Activated T-helper 9 cell treated with anti-CD3 and anti-CD28 coated beads, Interleukin-2, amount 50 U/mL, for 16 hours (primary cell): ENCODE data around the gene MOV10L1.
"Not testable (repeated sequence)": the region's sequence is repeated elsewhere in the genome, so short reads cannot be mapped to it uniquely, and the experiment has no call there.

ENCODE experiments used
- DNase-seq: peaks from one replicate; pipeline ENCODE4 v3.0.0-alpha.2; 2020; ENCODE audit warnings: low read depth

The MOV10L1 gene

DNA sequence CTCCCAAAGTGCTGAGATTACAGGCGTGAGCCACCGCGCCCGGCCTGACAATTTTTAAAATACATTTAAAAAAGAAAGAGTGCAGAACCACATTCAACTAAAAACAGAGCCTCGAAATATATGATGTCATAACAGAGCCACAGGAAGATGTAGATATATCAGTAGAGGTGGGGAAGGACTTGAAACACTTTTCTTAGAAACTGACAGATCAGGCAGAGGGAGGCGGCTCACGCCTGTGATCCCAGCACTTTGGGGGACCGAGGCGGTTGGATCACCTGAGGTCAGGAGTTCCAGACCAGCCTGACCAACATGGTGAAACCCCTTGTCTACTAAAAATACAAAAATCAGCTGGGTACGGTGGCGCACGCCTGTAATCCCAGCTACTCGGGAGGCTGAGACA is 11.6 kb upstream of the MOV10L1 start:
- DNase-seq = no peak

DNA sequence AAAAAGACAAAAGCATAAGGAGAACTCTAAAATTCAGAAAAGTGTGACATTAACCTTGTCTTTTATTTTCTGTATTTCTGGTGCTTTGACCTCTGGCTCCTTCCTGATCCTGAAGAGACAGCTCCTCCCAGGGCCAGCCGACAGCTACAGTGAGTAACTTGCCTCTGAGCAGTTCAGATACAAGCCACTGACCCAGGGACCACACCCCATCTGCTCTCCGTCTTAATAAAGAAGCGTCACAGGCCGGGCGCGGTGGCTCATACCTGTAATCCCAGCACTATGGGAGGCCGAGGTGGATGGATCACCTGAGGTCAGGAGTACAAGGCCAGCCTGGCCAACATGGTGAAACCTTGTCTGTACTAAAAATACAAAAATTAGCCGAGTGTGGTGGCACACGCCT is 11.0 kb upstream of the MOV10L1 start:
- DNase-seq = no peak

DNA sequence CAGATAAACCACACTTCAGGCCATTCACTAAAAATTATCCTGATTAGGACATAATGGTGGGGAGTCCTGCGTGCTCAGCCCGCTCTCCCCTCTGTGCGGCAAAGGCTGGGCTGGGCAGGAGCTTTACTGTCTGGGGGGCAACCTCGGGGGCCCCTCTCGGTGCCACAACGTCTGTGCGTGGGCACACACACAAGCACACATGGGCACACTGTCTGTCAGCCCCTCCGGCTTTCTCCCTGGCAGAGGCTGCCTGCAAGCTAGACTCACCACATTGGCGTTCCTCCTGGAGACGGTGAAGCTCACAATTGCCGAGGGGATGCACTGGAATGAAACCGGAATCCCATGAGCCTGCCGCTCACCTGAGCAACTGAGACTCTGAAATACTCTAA is 9.7 kb upstream of the MOV10L1 start:
- no peak for DNase-seq

DNA sequence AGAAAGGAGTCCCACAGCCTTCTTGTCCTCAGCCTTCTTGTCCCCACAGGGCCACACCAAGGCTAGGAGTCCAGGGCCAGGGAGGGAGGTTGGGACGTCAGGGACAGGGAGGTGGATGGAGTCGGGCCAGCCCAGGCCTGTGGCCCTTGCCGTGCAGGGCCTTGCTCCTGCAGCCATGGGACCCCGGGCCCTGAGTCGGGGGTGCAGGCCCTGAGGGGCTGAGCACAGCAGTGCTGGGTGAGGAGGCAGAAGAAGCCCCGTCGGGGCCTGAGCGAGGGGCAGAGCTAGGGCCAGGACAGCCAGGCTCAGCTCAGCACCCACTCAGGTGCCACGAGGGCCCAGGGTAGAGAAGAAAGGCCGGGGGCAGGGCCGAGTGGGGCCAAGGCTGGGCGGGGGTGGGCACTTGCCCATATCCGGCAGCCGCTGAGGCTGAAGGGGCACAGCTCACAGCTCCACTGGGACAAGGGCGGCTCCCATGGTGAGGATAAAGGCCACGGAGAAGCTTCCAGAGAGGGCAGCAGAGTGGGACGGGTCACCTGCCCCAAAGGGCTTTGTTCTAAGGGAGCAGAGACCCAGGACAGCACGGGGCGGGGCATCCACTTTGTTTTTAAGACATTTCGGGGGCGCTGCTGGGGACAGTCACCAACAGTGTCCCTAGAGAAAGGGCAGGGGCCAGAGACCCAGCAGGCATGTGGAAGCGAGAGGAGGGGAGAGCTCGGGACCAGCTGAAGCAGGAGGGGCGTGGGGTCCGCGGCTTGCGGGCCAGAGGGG is 8.2 kb upstream of the MOV10L1 start:
- DNase-seq = no peak

DNA sequence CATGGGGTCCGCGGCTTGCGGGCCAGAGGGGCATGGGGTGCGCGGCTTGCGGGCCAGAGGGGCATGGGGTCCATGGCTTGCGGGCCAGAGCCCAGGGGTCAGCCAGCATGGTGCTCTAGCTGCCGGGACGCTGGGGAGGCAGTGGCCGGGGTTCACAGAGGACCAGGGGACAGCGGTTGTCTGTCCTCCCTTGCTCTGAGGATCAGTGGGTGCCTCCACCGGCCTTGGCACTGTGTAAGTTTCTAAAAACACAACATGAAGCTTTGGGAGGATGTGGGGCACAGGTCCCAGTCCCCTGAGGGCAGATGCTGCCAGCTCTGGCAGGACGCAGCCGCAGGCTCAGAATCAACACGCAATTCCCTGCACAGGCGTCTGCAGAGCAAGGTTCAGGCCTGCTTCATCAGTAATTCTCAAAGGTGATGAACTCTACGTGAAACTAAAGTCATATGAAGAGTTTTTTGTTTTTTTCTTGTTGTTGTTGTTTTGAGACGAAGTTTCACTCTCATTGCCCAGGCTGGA is 7.5 kb upstream of the MOV10L1 start:
- no peak for DNase-seq

DNA sequence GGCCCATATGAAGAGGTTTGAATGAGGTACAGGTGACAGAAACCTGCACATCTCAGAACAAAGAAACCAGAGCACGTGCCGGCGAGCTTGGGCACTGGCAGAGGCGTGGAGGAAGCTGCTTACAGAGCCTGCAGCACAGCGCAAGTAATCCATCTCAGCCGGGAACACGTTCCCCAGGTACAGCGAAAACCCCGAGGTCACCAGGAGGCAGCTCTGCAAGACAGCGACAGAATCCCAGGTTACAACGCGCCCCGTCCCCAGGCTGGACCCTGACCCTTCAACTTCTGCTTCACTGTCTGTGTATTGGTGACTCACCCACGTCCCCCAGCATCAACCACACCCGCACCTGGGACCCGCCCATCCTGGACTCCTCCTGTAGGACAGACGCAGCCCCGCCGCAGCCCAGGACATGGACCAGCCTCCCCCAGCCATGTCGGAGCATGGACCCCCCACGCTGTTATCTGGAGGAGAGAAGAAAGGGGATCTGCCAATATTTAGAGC is 6.8 kb upstream of the MOV10L1 start:
- DNase-seq = no peak

DNA sequence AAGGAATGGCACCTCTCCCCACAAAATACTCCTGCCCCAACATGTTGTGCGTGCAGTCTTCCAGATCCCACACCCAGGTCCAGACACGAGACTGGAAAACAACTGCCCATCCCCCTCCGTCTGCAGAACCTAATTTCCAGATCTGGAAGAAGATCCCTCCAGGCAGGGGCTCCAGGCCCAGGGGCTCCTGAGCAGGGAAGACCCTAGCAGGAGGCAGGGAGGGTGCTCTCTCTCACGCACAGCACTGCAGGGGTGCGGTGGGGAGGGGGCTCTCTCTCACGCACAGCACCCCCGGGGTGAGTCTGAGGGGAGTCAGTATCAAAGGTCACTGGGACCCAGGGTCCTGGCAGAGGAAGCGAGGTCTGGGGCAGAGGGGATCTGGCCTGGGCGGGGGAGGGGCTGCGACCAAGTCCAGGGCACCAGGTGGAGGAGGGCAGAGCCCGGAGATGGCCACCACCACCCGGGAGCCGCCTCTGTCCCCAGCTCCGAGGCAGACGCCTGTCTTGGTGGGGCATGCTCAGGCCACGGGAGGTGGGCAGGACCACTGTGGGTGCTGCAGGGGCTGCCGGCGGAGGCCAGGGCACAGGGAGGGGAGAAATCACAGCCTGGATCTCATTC is 6.2 kb upstream of the MOV10L1 start:
- no peak for DNase-seq

DNA sequence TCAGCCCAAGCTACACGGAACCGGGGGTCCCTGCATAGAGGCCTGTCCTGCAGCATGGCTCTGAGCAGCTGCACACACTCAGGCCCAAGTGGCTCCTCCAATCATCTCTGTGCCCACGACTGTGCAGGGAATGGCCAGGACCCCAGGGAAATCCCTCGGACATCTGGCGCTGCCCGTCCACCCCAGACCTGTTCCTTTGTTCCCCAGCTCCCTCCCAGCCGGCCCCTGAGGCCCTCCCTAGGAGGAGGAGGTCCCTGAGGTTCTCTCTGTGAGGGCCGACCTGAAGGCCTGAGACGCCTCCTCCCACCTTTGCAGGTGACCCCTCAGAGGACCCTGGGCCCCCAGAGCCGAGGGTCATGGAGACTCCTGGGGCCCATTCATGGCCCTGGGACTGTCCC is 5.7 kb upstream of the MOV10L1 start:
- DNase-seq = no peak

DNA sequence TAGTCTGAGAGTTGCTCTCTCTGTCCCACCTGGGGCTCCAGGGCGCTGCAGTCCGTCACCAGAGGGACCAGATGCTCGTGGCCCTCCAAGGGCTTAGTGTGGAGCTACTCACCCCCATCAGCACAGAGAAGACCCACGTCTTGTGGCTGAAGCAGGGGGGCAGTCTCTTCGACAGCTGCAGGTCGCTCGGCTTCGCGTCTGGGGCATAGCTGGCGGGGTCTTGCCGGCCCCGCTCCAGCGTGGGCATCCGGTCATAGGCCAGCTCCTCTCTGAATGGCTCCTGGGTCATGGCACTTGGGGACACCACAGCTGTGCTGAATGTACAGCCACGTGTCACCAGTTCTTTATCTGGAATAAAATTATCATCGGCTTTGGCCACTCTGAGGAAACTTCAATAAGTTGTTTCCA is 5.2 kb upstream of the MOV10L1 start:
- no peak for DNase-seq

DNA sequence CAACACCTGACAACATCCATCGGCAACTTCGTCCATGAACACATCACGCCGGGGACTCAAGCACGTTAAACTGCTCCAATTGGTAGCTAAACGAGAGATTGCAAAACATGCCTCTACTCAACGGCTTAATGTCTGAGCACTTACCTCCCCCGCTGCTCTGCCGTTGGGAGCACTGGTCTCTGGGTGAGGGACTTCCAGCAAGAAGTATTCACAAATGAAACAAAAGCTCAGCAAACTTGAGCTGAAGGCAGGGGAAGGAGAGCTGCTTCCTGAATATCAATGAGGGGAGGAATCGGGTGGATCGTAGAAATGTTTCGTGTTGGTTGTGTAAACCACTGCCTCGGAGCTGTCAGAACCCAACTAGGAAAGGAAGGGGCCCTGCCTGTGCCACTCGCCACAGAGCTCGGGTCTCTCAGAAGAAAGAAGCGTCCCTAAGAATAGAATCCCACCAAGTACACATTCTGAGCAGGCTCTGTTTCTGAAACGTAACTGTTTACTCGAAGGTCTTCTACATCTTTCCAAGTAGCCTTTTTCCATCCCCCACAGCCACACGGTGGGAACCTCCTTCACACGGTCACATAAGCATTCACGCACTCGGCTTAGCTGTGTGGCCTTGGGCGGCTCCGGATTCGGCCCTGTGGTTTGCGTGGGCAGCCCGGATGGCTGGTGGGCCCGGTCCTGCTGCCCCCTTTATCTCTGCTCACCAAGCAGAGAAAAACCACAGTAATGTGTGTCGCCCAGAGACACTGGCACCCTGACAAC is 4.4 kb upstream of the MOV10L1 start, which contains the start of gene MLC1:
MLC1 (minus strand) TSS at position 216 of the 762 bp plus-strand sequence. CDS start 524 bp downstream, outside the sequence.
- no peak for DNase-seq

DNA sequence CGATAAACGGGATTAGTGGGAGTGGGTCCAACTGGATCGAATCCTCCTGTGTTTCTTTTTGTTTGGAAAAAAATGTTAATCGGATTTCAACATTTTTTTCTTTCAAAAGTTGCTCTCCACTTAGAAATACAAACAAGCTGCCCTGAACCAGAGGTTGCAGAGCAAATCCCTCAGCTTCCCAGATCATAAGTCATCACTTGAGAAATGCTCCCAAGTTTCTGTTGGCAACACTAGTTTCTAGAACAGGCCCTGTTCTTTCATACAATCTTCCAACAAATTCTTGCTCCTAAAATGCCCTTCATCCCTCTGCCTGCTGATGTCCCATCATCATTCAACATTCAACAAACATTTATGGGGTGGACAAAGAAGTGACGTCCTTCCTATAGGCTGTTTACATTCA is 3.3 kb upstream of the MOV10L1 start:
- DNase-seq = no peak

DNA sequence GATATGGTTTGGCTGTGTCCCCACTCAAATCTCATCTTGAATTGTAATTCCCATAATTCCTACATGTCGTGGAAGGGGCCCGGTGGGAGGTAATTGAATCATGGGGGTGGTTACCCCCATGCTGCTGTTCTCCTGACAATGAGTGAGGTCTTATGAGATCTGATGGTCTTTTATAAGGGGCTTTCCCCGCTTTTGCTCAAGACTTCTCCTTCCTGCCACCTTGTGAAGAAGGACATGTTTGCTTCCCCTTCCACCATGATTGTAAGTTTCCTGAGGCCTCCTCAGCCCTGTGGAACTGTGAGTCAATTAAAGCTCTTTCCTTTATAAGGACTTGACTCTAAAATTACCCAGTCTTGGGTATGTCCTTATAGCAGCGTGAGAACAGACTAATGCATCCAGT is 2.8 kb upstream of the MOV10L1 start:
- not testable (repeated sequence) for DNase-seq

DNA sequence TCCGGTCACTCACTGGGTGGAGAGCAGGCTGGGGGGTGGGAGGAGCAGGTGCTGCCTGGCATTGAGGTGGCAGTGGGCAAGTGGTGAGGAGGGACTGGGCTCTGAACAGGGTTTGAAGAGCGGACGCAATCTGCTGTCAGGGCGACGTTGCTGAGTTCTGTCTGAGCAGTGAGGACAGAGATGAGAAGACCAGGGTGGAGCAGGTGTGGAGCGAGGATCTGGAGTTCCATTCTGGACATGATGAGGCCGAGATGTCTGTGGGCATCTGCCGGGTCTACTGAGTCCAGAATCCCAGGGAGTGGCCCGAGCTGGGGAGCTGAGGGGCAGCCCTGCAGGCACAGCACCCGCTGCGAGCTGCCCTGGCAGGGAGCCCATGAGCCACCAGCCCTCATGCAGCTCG is 2.2 kb upstream of the MOV10L1 start:
- no peak for DNase-seq

DNA sequence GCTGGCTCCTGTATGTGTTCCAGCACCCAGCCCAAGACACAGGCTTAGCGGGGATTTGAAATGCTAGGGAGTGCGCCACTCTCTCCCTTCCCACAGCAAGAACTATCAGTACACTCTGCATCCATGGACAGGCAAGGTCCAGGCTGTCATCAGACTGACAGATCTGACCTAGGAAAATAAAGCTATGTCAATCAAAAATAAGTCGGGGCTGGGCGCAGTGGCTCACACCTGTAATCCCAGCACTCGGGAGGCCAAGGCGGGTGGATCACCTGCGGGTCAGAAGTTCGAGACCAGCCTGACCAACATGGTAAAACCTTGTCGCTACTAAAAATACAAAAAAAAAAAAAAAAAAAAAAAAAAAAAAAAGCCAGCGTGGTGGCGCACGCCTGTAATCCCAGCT is 1.7 kb upstream of the MOV10L1 start:
- DNase-seq = no peak

DNA sequence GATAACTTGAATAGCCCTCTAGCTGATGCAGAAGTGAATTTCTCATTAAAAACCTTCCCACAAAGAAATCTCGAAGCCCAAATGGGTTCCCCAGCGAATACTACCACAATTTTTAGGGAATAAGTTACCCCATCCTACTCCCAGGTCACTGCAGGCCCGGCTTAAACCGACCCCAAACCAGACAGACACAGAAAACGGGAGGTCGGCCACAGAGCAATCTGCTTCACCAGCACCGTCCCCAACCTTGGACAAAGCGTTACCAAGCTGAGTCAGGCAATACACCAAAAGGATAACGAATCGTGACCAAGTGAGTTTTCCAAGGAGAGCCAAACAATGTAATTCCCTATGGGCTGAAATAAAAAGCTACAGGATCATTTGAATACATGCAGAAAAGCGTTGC is 575 bp upstream of the MOV10L1 start:
- no peak for DNase-seq

DNA sequence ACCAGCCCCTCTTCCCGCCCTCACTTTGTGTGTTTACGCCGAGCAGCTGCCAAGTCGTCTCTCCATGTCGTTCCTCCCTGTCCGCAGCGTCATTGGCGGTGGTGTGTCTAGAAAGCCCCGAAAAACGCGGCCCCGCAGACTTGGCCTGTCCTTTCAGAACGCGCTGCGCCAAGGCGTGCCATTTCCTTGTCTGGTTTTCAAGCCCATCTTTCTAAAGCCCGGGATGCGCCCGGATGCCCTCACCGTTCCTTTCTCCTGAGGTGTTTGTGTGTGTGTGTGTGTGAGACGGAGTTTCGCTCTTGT is 557 bp downstream of the MOV10L1 start:
- no peak for DNase-seq

DNA sequence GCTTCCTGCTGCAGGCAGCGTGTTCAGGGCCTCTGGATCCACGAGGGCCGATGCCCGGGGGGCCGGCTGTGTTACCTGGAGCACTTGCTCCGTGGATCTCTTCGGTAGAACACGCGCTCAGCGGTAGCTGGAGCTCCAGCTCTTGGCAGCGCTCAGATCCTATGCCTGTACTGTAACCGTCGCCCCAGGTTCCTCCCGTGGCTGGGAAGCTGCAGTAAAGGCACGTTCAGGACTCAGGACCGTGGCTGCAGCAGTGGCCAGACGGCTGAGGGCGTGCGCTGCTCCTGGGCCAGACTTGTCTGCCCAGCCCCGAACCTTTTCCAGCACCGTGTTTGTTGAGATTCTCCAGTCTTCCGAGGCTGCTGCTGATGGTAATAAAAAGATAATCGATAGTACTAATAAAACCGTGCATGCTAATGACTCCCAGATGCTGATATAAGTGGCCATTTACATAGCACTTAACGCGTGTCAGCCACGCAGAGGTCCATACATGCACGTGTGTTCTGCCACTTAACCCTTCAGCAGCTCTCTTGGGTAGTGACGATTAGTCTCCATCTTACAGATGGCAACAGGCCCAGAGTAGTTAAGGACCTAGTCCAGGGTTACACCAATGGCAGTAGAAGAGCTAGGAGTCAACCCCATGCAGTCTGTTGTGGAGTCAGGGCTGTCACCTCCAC is 1.4 kb downstream of the MOV10L1 start:
- DNase-seq = no peak

DNA sequence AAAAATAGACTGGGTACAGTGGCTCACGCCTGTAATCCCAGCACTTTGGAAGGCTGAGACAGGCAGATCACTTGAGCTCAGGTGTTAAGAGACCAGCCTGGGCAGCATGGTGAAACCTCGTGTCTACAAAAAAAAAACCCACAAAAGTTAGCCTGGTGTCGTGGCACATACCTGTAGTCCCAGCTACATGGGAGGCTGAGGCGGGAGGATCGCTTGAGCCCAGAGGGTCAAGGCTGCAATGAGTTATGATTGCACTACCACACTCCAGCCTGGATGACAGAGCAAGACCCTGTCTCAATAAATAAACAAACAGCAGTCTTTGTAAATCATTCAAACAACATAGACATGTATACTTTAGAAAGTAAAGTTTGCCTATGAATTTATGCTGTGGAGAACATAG is 2.5 kb downstream of the MOV10L1 start:
- DNase-seq = no peak

DNA sequence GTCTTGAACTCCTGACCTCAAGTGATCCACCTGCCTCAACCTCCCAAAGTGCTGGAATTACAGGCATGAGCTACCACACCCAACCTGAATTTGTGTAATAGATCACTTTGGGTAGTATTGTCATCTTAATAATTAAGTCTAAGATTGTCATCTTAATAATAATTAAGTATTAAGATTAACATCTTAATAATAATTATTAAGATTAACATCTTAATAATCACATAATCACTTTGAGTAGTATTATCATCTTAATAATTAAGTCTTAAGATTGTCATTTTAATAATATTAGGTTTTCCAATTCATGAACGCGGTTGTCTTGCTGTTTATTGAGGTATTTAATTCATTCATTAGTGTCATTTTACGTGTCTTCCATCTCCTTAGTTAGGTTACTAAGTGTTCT is 8.2 kb downstream of the MOV10L1 start:
- no peak for DNase-seq

DNA sequence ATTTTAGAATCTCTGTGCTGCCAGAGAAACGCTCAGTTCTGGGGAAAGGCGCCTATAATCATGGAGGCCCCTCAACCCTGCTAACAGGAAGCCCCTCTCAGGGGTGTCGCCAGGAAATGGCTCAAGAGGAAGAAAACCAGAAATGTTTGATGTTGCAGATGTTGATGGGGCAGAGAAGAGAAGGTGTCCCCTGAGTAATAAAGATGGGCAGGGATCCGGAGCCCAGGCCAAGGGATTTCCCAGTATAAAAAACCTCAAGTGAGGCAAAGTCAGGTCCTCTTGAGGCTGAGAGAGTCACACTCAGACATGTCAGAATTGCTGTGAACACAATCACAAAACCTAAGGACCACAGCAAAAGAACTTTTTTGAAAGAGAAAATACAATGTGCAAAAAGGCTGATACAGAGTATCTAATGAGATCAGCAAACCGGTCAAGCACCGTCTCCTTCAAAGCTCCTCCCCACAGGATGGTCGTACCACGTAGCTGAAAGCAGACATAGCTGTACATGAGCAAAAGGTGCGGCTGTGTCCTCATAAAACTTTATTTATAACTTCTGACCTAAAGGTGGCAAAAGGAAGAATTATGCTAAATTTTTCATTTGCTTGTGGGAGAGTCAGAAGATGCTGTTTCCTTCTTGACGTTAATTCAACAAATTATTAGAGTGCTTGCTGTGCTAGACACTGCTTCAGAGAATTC is 12.2 kb downstream of the MOV10L1 start:
- DNase-seq = no peak

DNA sequence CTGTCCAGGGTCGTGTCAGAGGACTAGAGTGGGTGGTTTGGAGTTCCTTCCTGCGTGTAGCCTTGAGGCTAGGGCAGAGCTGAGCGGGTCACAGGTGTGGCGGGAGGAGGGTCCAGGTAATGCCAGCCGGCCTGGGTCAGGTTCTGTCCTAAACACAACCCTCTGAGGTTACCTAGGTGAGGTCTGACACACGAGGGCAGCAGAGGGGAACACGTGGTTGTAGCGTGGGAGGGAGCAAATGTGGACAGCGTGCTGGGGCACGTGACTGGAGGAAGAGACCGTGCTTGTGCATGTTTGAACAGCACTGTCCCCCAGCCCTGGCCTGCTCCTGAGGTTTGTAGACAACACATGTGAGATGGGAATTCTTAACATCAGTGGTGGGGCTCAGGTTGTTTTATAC is 13.1 kb downstream of the MOV10L1 start:
- DNase-seq = no peak

DNA sequence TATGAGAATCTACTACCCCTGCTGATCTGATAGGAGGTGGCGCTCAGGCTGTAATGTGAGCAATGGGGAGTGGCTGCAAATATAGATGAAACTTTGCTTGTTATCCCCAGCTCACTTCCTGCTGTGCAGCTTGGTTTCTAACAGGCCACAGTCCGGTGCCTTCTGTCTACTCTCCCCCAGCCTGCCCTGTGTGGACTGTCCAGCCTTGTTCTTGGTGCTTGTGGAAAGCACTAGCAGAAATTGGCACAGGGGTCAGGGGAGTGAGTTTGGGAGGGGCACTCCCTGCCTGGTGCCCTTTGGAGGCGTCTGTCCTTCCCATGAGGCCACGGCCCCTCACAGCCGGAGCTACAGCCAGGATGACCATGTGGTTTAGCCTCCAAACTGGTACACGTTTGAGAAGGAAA is 14.3 kb downstream of the MOV10L1 start:
- DNase-seq = no peak
